Activated T-cell treated with anti-CD3 and anti-CD28 coated beads, Interleukin-2, amount 50 U/mL, for 24 hours (primary cell): ENCODE results near the gene BIRC7.

Experiments used
- DNase-seq: peaks from one replicate; pipeline ENCODE4 v3.0.0-alpha.2; 2020
- H3K27ac Mint-ChIP-seq: 2 replicates; pipeline ENCODE4 v1.8.0; 2020; ENCODE audit warnings: mild to moderate bottlenecking, mixed read lengths
- H3K27me3 Mint-ChIP-seq: 2 replicates; pipeline ENCODE4 v1.8.0; 2020; ENCODE audit warnings: mixed read lengths
- H3K36me3 Mint-ChIP-seq: 2 replicates; pipeline ENCODE4 v1.8.0; 2020; ENCODE audit warnings: low read depth, mixed read lengths
- H3K4me1 Mint-ChIP-seq: 2 replicates; pipeline ENCODE4 v1.8.0; 2020; ENCODE audit warnings: low read depth, mixed read lengths
- H3K4me3 Mint-ChIP-seq: 2 replicates; pipeline ENCODE4 v1.8.0; 2020; ENCODE audit warnings: mild to moderate bottlenecking, moderate library complexity, mixed read lengths
- H3K9me3 Mint-ChIP-seq: 2 replicates; pipeline ENCODE4 v1.8.0; 2020; ENCODE audit warnings: mixed read lengths

The BIRC7 gene

GRCh38 chr20:63280371-63280770 lies 44.7 kb downstream of the BIRC7 start:
- H3K4me3 Mint-ChIP-seq: no peak overlapping the region
- H3K27ac Mint-ChIP-seq: no peak overlapping the region
- H3K4me1 Mint-ChIP-seq: peaks cover 5% of the 10 kb centered on the region
- no peaks in the 10 kb centered on the region for H3K9me3 Mint-ChIP-seq
- H3K27me3 Mint-ChIP-seq: no peaks in the 10 kb centered on the region
- peaks cover 83% of the 10 kb centered on the region for H3K36me3 Mint-ChIP-seq
- no peak for DNase-seq

GRCh38 chr20:63280929-63281545 lies 45.3 kb downstream of the BIRC7 start:
- DNase-seq: no peak
- Mint-ChIP-seq H3K4me1 (peaks cover 4% of the 10 kb centered on the region), H3K27me3 (no peaks in the 10 kb centered on the region), H3K27ac (no peak overlapping the region), H3K4me3 (no peak overlapping the region), H3K9me3 (no peaks in the 10 kb centered on the region), H3K36me3 (peaks cover 84% of the 10 kb centered on the region)

GRCh38 chr20:63281742-63282665 lies 46.3 kb downstream of the BIRC7 start:
- Mint-ChIP-seq H3K4me3 (no peak overlapping the region), H3K27me3 (no peaks in the 10 kb centered on the region), H3K9me3 (no peaks in the 10 kb centered on the region), H3K4me1 (peaks cover 4% of the 10 kb centered on the region), H3K27ac (no peak overlapping the region), H3K36me3 (peaks cover 79% of the 10 kb centered on the region)
- DNase-seq: no peak

- H3K27ac Mint-ChIP-seq: no peak overlapping the region
- H3K36me3 Mint-ChIP-seq: peaks cover 76% of the 10 kb centered on the region
- peaks cover 4% of the 10 kb centered on the region for H3K4me1 Mint-ChIP-seq
- H3K9me3 Mint-ChIP-seq: no peaks in the 10 kb centered on the region
- DNase-seq: no peak
- H3K27me3 Mint-ChIP-seq: no peaks in the 10 kb centered on the region
- H3K4me3 Mint-ChIP-seq: no peak overlapping the region
These were observed 47.2 kb downstream of the BIRC7 start for GRCh38 chr20:63282946-63283345.

- Mint-ChIP-seq H3K36me3 (peaks cover 75% of the 10 kb centered on the region), H3K9me3 (no peaks in the 10 kb centered on the region), H3K4me1 (peaks cover 4% of the 10 kb centered on the region), H3K27ac (peak overlapping the region; percentile 52), H3K27me3 (no peaks in the 10 kb centered on the region), H3K4me3 (peak overlapping the region; percentile 62)
- no peak for DNase-seq
These were observed 47.8 kb downstream of the BIRC7 start for GRCh38 chr20:63283397-63284082.

- H3K4me1 Mint-ChIP-seq: peaks cover 4% of the 10 kb centered on the region
- peak overlapping the region; percentile 52 for H3K27ac Mint-ChIP-seq
- peaks cover 75% of the 10 kb centered on the region for H3K36me3 Mint-ChIP-seq
- peak overlapping the region; percentile 62 for H3K4me3 Mint-ChIP-seq
- H3K27me3 Mint-ChIP-seq: no peaks in the 10 kb centered on the region
- no peaks in the 10 kb centered on the region for H3K9me3 Mint-ChIP-seq
- DNase-seq: no peak
These were observed 48.4 kb downstream of the BIRC7 start for GRCh38 chr20:63284083-63284440.

GRCh38 chr20:63284544-63284949 lies 48.8 kb downstream of the BIRC7 start:
- Mint-ChIP-seq H3K9me3 (no peaks in the 10 kb centered on the region), H3K4me1 (peaks cover 4% of the 10 kb centered on the region), H3K27me3 (no peaks in the 10 kb centered on the region), H3K4me3 (peak overlapping the region; percentile 69), H3K36me3 (peaks cover 73% of the 10 kb centered on the region), H3K27ac (peak overlapping the region; percentile 40)
- DNase-seq: no peak

- H3K27me3 Mint-ChIP-seq: no peaks in the 10 kb centered on the region
- peaks cover 69% of the 10 kb centered on the region for H3K36me3 Mint-ChIP-seq
- no peaks in the 10 kb centered on the region for H3K9me3 Mint-ChIP-seq
- H3K4me1 Mint-ChIP-seq: peaks cover 4% of the 10 kb centered on the region
- no peak for DNase-seq
- H3K4me3 Mint-ChIP-seq: peak overlapping the region; percentile 69
- peak overlapping the region; percentile 40 for H3K27ac Mint-ChIP-seq
These were observed 49.3 kb downstream of the BIRC7 start for GRCh38 chr20:63284981-63285524.

- Mint-ChIP-seq H3K4me3 (no peak overlapping the region), H3K36me3 (peaks cover 60% of the 10 kb centered on the region), H3K9me3 (no peaks in the 10 kb centered on the region), H3K27ac (no peak overlapping the region), H3K4me1 (peaks cover 5% of the 10 kb centered on the region), H3K27me3 (no peaks in the 10 kb centered on the region)
- no peak for DNase-seq
These were observed 50.2 kb downstream of the BIRC7 start for GRCh38 chr20:63285636-63286615.

GRCh38 chr20:63286781-63287696 lies 51.3 kb downstream of the BIRC7 start:
- no peaks in the 10 kb centered on the region for H3K9me3 Mint-ChIP-seq
- peaks cover 51% of the 10 kb centered on the region for H3K36me3 Mint-ChIP-seq
- no peaks in the 10 kb centered on the region for H3K27me3 Mint-ChIP-seq
- no peak for DNase-seq
- no peak overlapping the region for H3K4me3 Mint-ChIP-seq
- no peak overlapping the region for H3K27ac Mint-ChIP-seq
- peaks cover 6% of the 10 kb centered on the region for H3K4me1 Mint-ChIP-seq

- Mint-ChIP-seq H3K36me3 (peaks cover 43% of the 10 kb centered on the region), H3K9me3 (no peaks in the 10 kb centered on the region), H3K4me3 (no peak overlapping the region), H3K4me1 (peaks cover 6% of the 10 kb centered on the region), H3K27me3 (no peaks in the 10 kb centered on the region), H3K27ac (no peak overlapping the region)
- DNase-seq: no peak
These were observed 52.2 kb downstream of the BIRC7 start for GRCh38 chr20:63287697-63288580.

- no peak for DNase-seq
- H3K27ac Mint-ChIP-seq: no peak overlapping the region
These were observed 53.0 kb downstream of the BIRC7 start for GRCh38 chr20:63288581-63289251.

More at GRCh38 chr20:63288581-63289251, 53.0 kb downstream of the BIRC7 start:
- H3K4me3 Mint-ChIP-seq: no peak overlapping the region
- H3K9me3 Mint-ChIP-seq: no peaks in the 10 kb centered on the region
- no peaks in the 10 kb centered on the region for H3K27me3 Mint-ChIP-seq
- peaks cover 36% of the 10 kb centered on the region for H3K36me3 Mint-ChIP-seq
- peaks cover 5% of the 10 kb centered on the region for H3K4me1 Mint-ChIP-seq
